Uterus (tissue), 2 donors: Measurements from ENCODE around the gene CLASP2.

ENCODE experiments used
- CTCF ChIP-seq, 4 experiments: fragments of 200-600 bp in 2 of 4; fragments of 450-650 bp in 2 of 4; sonication (generic) in 2 of 4; IDR thresholded peaks; one replicate each; pipeline ENCODE4 v1.5.1; 2016 to 2019; ENCODE audit warnings: antibody characterized with exemption in 4 of 4, mild to moderate bottlenecking in 2 of 4, moderate library complexity in 1 of 4
- POLR2A ChIP-seq, 2 donors: fragments of 450-650 bp; IDR thresholded peaks; one replicate each; pipeline ENCODE4 v1.6.1; 2016; ENCODE audit warnings: antibody characterized with exemption in 2 of 2, mild to moderate bottlenecking in 1 of 2, moderate library complexity in 1 of 2

DNA sequence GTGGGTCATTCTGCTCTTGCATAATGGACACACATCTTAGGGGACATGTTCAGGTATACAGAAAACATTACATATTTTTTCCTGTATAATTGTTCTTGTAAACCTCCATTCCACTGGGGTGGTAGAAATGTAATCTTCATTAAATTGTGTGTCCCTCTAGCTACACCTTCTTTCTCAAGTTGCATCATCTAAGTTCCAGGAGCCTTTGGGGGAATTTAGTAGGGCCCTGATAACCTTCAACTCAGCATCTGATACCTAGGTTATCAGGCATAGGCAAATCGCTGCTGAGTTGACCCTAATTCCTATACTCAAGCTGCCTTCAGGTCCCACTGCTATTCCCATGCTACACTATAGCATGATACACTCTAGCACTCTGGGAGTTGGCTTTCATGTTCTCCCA, 19.1 kb upstream of the CLASP2 start:
- TF ChIP-seq POLR2A (IDR thresholded peaks at IDR 0.05) (no peak), CTCF (IDR thresholded peaks at IDR 0.05) (no peak)
